ENCODE data around the gene ANKRD40.
A peak's percentile ranks its signal among the peaks of the same experiment; 100 is the strongest.

Gene ANKRD40

GRCh38 chr17:50684288-50684611, 23.5 kb downstream of the ANKRD40 start:
- H3K4me3 ChIP-seq (ENCODE audit: low read depth, low read length): no peak overlapping the region
- no peaks in the 10 kb centered on the region for H3K27me3 ChIP-seq (ENCODE audit: control insufficient read depth, insufficient read depth, low read length)
- H3K4me2 ChIP-seq (ENCODE audit: low read length): no peak overlapping the region
- H3K27ac ChIP-seq: peak overlapping the region; percentile 42
- H3K9ac ChIP-seq: no peak overlapping the region
- no peaks in the 10 kb centered on the region for H3K36me3 ChIP-seq (ENCODE audit: control insufficient read depth, insufficient read depth, low read length)
- no peaks in the 10 kb centered on the region for H3K9me3 ChIP-seq (ENCODE audit: control insufficient read depth, low read length)
- TF ChIP-seq CTCF (IDR thresholded peaks at IDR 0.05): no peak
- H2AFZ ChIP-seq: peak overlapping the region; percentile 84
- H3K79me2 ChIP-seq: no peaks in the 10 kb centered on the region
- H3K4me1 ChIP-seq: peaks cover 12% of the 10 kb centered on the region

- no peaks in the 10 kb centered on the region for H3K9me3 ChIP-seq (ENCODE audit: control insufficient read depth, low read length)
- no peak overlapping the region for H3K4me2 ChIP-seq (ENCODE audit: low read length)
- no peak overlapping the region for H3K9ac ChIP-seq
- H3K27ac ChIP-seq: no peak overlapping the region
- H3K79me2 ChIP-seq: no peaks in the 10 kb centered on the region
- no peaks in the 10 kb centered on the region for H3K36me3 ChIP-seq (ENCODE audit: control insufficient read depth, insufficient read depth, low read length)
- H3K27me3 ChIP-seq (ENCODE audit: control insufficient read depth, insufficient read depth, low read length): no peaks in the 10 kb centered on the region
- no peak overlapping the region for H3K4me3 ChIP-seq (ENCODE audit: low read depth, low read length)
- peak overlapping the region; percentile 84 for H2AFZ ChIP-seq
- H3K4me1 ChIP-seq: peaks cover 12% of the 10 kb centered on the region
- TF ChIP-seq CTCF (IDR thresholded peaks at IDR 0.05): no peak
Measured at GRCh38 chr17:50683434-50684287, 24.1 kb downstream of the ANKRD40 start.

GRCh38 chr17:50682938-50683337, 24.8 kb downstream of the ANKRD40 start:
- no peak overlapping the region for H3K4me2 ChIP-seq (ENCODE audit: low read length)
- H3K9me3 ChIP-seq (ENCODE audit: control insufficient read depth, low read length): no peaks in the 10 kb centered on the region
- H3K79me2 ChIP-seq: no peaks in the 10 kb centered on the region
- no peak overlapping the region for H3K9ac ChIP-seq
- peaks cover 12% of the 10 kb centered on the region for H3K4me1 ChIP-seq
- H3K36me3 ChIP-seq (ENCODE audit: control insufficient read depth, insufficient read depth, low read length): no peaks in the 10 kb centered on the region
- no peak overlapping the region for H3K4me3 ChIP-seq (ENCODE audit: low read depth, low read length)
- no peak overlapping the region for H3K27ac ChIP-seq
- no peak overlapping the region for H2AFZ ChIP-seq
- no peaks in the 10 kb centered on the region for H3K27me3 ChIP-seq (ENCODE audit: control insufficient read depth, insufficient read depth, low read length)
- TF ChIP-seq CTCF (IDR thresholded peaks at IDR 0.05): no peak

- H3K4me2 ChIP-seq (ENCODE audit: low read length): no peak overlapping the region
- H3K9me3 ChIP-seq (ENCODE audit: control insufficient read depth, low read length): no peaks in the 10 kb centered on the region
- H3K79me2 ChIP-seq: no peaks in the 10 kb centered on the region
- no peaks in the 10 kb centered on the region for H3K27me3 ChIP-seq (ENCODE audit: control insufficient read depth, insufficient read depth, low read length)
- H3K36me3 ChIP-seq (ENCODE audit: control insufficient read depth, insufficient read depth, low read length): no peaks in the 10 kb centered on the region
- no peak overlapping the region for H3K9ac ChIP-seq
- no peak overlapping the region for H3K4me3 ChIP-seq (ENCODE audit: low read depth, low read length)
- H3K4me1 ChIP-seq: peaks cover 12% of the 10 kb centered on the region
- no peak overlapping the region for H3K27ac ChIP-seq
- no peak overlapping the region for H2AFZ ChIP-seq
- TF ChIP-seq CTCF (IDR thresholded peaks at IDR 0.05): no peak
Measured at GRCh38 chr17:50682441-50682840, 25.3 kb downstream of the ANKRD40 start.

All from parathyroid adenoma (tissue), 2 donors.